H1 (cell line): ENCODE data around the gene DCDC2C.

Source experiments
- CEBPB ChIP-seq: IDR thresholded peaks from 2 replicates; pipeline ENCODE4 v1.6.1; 2012; ENCODE audit warnings: low read depth, low read length
- GABPA ChIP-seq: IDR thresholded peaks from 2 replicates; pipeline ENCODE4 v1.6.1; 2011; ENCODE audit warnings: mild to moderate bottlenecking, low read length, moderate library complexity, borderline replicate concordance; ENCODE audit not compliant: insufficient read depth
- MAFK ChIP-seq: IDR thresholded peaks from 2 replicates; pipeline ENCODE4 v1.6.1; 2012; ENCODE audit warnings: low read depth, mild to moderate bottlenecking, improper control_type of control experiment, low read length
- POLR2A ChIP-seq, 2 experiments: IDR thresholded peaks; 1 replicate in 1 of 2; 2 replicates in 1 of 2; pipeline ENCODE4 v1.6.1; 2011; ENCODE audit warnings: low read depth in 2 of 2, low read length in 2 of 2, mild to moderate bottlenecking in 2 of 2; ENCODE audit errors: control extremely low read depth in 1 of 2
- POLR2AphosphoS5 ChIP-seq: IDR thresholded peaks from 2 replicates; pipeline ENCODE4 v1.6.1; 2011; ENCODE audit warnings: low read depth, low read length
- RAD21 ChIP-seq, 2 experiments: IDR thresholded peaks in 1 of 2; conservative IDR thresholded peaks in 1 of 2; 2 replicates each; pipeline ENCODE4 v1.6.1; 2011; ENCODE audit warnings: low read depth in 2 of 2, low read length in 2 of 2, improper control_type of control experiment in 1 of 2, inconsistent platforms in 1 of 2, mild to moderate bottlenecking in 1 of 2, moderate library complexity in 1 of 2
- TAF1 ChIP-seq: IDR thresholded peaks from 2 replicates; pipeline ENCODE4 v1.6.1; 2011; ENCODE audit warnings: mild to moderate bottlenecking, low read depth, low read length
- TF ChIP-seq, protein P1 (sequence below), 3 experiments: IDR thresholded peaks; 1 replicate in 2 of 3; 2 replicates in 1 of 3; pipeline versions ENCODE4 v1.5.1 to v1.6.1; 2011; ENCODE audit warnings: low read length in 3 of 3, mild to moderate bottlenecking in 3 of 3, inconsistent platforms in 2 of 3, low read depth in 1 of 3, moderate library complexity in 1 of 3; ENCODE audit not compliant: insufficient read depth in 1 of 3; ENCODE audit errors: control extremely low read depth in 1 of 3
- TF ChIP-seq, protein P2 (sequence below): IDR thresholded peaks from 2 replicates; pipeline ENCODE4 v1.6.1; 2011; ENCODE audit warnings: low read length, improper control_type of control experiment

DNA sequence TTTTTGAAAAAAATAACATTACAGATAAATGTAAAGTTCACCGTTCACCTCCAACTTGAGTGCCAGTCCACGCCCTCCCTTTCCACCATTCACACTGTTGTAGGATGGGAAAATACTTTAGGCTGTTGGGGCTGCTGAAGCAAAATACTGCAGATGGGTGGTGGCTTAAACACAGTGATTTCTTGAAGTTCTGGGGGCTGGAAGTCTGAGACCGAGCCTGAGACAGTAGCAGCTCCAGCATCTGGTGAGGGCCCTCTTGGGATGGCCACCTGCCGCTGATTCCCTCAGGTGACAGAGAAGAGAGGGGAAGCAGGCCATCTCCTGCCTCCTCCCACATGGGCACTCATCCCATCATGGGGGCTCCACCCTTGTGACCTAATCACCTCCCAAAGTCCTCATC is 27.7 kb upstream of the DCDC2C start:
- TF ChIP-seq POLR2A (IDR thresholded peaks at IDR 0.05; ENCODE audit: control extremely low read depth in 1 of 2, low read depth in 2 of 2, low read length in 2 of 2) (no peak), CEBPB (no peak), MAFK (no peak), GABPA (no peak), TAF1 (no peak), POLR2AphosphoS5 (no peak), RAD21 (IDR thresholded peaks at IDR 0.05 in 1 of 2, conservative IDR thresholded peaks at IDR 0.05 in 1 of 2; ENCODE audit: low read depth in 2 of 2, low read length in 2 of 2) (no peak)
- TF ChIP-seq, protein P1, sequence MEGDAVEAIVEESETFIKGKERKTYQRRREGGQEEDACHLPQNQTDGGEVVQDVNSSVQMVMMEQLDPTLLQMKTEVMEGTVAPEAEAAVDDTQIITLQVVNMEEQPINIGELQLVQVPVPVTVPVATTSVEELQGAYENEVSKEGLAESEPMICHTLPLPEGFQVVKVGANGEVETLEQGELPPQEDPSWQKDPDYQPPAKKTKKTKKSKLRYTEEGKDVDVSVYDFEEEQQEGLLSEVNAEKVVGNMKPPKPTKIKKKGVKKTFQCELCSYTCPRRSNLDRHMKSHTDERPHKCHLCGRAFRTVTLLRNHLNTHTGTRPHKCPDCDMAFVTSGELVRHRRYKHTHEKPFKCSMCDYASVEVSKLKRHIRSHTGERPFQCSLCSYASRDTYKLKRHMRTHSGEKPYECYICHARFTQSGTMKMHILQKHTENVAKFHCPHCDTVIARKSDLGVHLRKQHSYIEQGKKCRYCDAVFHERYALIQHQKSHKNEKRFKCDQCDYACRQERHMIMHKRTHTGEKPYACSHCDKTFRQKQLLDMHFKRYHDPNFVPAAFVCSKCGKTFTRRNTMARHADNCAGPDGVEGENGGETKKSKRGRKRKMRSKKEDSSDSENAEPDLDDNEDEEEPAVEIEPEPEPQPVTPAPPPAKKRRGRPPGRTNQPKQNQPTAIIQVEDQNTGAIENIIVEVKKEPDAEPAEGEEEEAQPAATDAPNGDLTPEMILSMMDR (IDR thresholded peaks at IDR 0.05; ENCODE audit: control extremely low read depth in 1 of 3, insufficient read depth in 1 of 3, low read depth in 1 of 3, low read length in 3 of 3) = no peak
- TF ChIP-seq, protein P2, sequence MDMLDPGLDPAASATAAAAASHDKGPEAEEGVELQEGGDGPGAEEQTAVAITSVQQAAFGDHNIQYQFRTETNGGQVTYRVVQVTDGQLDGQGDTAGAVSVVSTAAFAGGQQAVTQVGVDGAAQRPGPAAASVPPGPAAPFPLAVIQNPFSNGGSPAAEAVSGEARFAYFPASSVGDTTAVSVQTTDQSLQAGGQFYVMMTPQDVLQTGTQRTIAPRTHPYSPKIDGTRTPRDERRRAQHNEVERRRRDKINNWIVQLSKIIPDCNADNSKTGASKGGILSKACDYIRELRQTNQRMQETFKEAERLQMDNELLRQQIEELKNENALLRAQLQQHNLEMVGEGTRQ = no peak
